Measurements from ENCODE around the gene PIH1D1. TPM values are rescaled to one million over a fixed set of nuclear protein-coding genes. Genes with fewer than 3 reads are reported as not detected.
A peak's percentile ranks its signal among the peaks of the same experiment; 100 is the strongest.

Gene PIH1D1
- total and polyA plus RNA-seq, 2 of the 8 experiments (the other 6 are each of a cell fraction or from before 2014, with no cell fraction given), result 146 to 195 TPM

GRCh38 chr19:49496574-49497008 is 45.0 kb upstream of the PIH1D1 start:
- 1% methylated on average over 11 of the region's 11 CpGs; no CpG with 5 or more reads in 1 of the 2 experiments for WGBS, 2 experiments (ENCODE audit: extremely low coverage in 1 of 2, insufficient coverage in 1 of 2, insufficient read length in 1 of 2, insufficient replicate concordance in 2 of 2, low coverage in 1 of 2, low lambda C conversion rate in 2 of 2, missing lambda C conversion rate in 1 of 2)
- TF ChIP-seq SP1 (IDR thresholded peaks at IDR 0.05; ENCODE audit: low read depth, low read length) (no peak), CHD1 (IDR thresholded peaks at IDR 0.05; ENCODE audit: low read depth, low read length) (peak; percentile 74; the same call in 1 of the 2 replicates), POLR2A (IDR thresholded peaks at IDR 0.05; ENCODE audit: control extremely low read depth in 1 of 2, low read depth in 2 of 2, low read length in 2 of 2) (peak in 1 of 2 experiments; percentile 31; a peak in 1 of 3 replicates), PHF8 (conservative IDR thresholded peaks at IDR 0.05; ENCODE audit: low read depth, low read length) (peak; percentile 90), HDAC2 (IDR thresholded peaks at IDR 0.05; ENCODE audit: borderline replicate concordance in 1 of 2, low read depth in 2 of 2, low read length in 2 of 2) (no peak), TCF12 (IDR thresholded peaks at IDR 0.05; ENCODE audit: low read depth, low read length) (no peak), KDM5A (IDR thresholded peaks at IDR 0.05; ENCODE audit: low read length) (peak; percentile 8; the same call in 1 of the 2 replicates)

More at GRCh38 chr19:49496574-49497008, 45.0 kb upstream of the PIH1D1 start:
- ChIA-PET POLR2A (ENCODE audit: partially characterized antibody) (interaction anchor here (0.9 to 10.8 kb wide), 25 partner anchors 13 to 190 kb away, joined by 3 to 138 read pairs (median 5); partner anchors contain the start of genes ALDH16A1, FLT3LG, NOSIP and PIH1D1), CTCF (ENCODE audit: partially characterized antibody) (interaction anchor here (0.9 to 3.8 kb wide), 3 partner anchors 20 to 73 kb away, joined by 3 to 16 read pairs (median 3); no protein-coding TSS in a partner anchor)
- H3K4me1 ChIP-seq (replicated peaks in 1 of 4; ENCODE audit: control insufficient read depth in 3 of 4, insufficient read depth in 4 of 4, low read length in 3 of 4), result peaks cover 0 to 32% (median 23%) of the 10 kb centered on the region in 4 experiments; a peak in 6 of 7 replicates
- H2BK5ac ChIP-seq (ENCODE audit: low read depth, low read length), result peak overlapping the region; percentile 9; the same call in 1 of the 2 replicates
- H3K4me3 ChIP-seq (ENCODE audit: extremely low read depth in 1 of 4, insufficient read depth in 2 of 4, low read depth in 3 of 4, low read length in 4 of 4), result peak overlapping the region; percentile 91 to 99 (median 98)
- no peaks in the 10 kb centered on the region for H3K9me3 ChIP-seq (ENCODE audit: insufficient read depth in 2 of 2, low read depth in 1 of 2, low read length in 1 of 2)
- peak overlapping the region; percentile 45 for H4K91ac ChIP-seq (replicated peaks; ENCODE audit: insufficient read length, low read length)
- peak overlapping the region; percentile 1 for H4K5ac ChIP-seq (ENCODE audit: insufficient read length, low read depth, low read length)
- no peaks in the 10 kb centered on the region for H3K27me3 ChIP-seq (replicated peaks in 1 of 4; ENCODE audit: control insufficient read depth in 3 of 4, extremely low read depth in 1 of 4, insufficient read depth in 3 of 4, low read length in 3 of 4)
- H2AK5ac ChIP-seq (ENCODE audit: low read depth, low read length), result no peak overlapping the region
- peaks cover 9% of the 10 kb centered on the region; the same call in 1 of the 2 replicates for H3K23me2 ChIP-seq (ENCODE audit: low read depth, low read length)
- H4K20me1 ChIP-seq (replicated peaks in 1 of 2; ENCODE audit: control insufficient read depth in 1 of 2, insufficient read depth in 2 of 2, low read length in 2 of 2), result peaks cover 15 to 18% of the 10 kb centered on the region in 2 experiments
- H3K14ac ChIP-seq (ENCODE audit: insufficient read length), result no peak overlapping the region
- H2BK20ac ChIP-seq (ENCODE audit: low read length), result no peak overlapping the region
- peak overlapping the region; percentile 94 to 97 (median 96) for H3K9ac ChIP-seq (replicated peaks in 1 of 4; ENCODE audit: extremely low read depth in 1 of 4, low read depth in 3 of 4, low read length in 3 of 4)
- peak overlapping the region; percentile 15 for H3K4ac ChIP-seq (replicated peaks; ENCODE audit: insufficient read length, low read depth, low read length)
- H3K56ac ChIP-seq (replicated peaks; ENCODE audit: insufficient read length, low read depth, low read length), result peak overlapping the region; percentile 72
- peaks cover 11% of the 10 kb centered on the region for H3K79me1 ChIP-seq (ENCODE audit: low read depth, low read length)
- peaks cover 0 to 22% of the 10 kb centered on the region in 2 experiments; a peak in 2 of 4 replicates for H3K79me2 ChIP-seq (ENCODE audit: control insufficient read depth in 1 of 2, insufficient read depth in 2 of 2, low read length in 2 of 2)
- H3K23ac ChIP-seq (ENCODE audit: insufficient read length), result no peak overlapping the region
- H2BK12ac ChIP-seq (ENCODE audit: low read depth, low read length), result no peak overlapping the region
- no peak overlapping the region for H2BK15ac ChIP-seq (ENCODE audit: low read length)
- H4K8ac ChIP-seq (ENCODE audit: extremely low read depth, insufficient read depth, low read length), result peak overlapping the region; percentile 82
- no peak overlapping the region for H2AFZ ChIP-seq (ENCODE audit: low read length)
- H3K4me2 ChIP-seq (ENCODE audit: insufficient read depth in 1 of 2, low read depth in 2 of 2, low read length in 2 of 2), result peak overlapping the region; percentile 95 to 97
- H3K27ac ChIP-seq (ENCODE audit: low read depth, low read length), result peak overlapping the region; percentile 85
- H2BK120ac ChIP-seq (replicated peaks; ENCODE audit: low read depth, low read length), result no peak overlapping the region
- DNase-seq (ENCODE audit: low read depth in 1 of 2, low spot score in 2 of 2), result no peak
- FAIRE-seq, result no peak
- H3K36me3 ChIP-seq (ENCODE audit: control insufficient read depth in 2 of 4, insufficient read depth in 4 of 4, low read length in 3 of 4), result peaks cover 19 to 47% (median 32%) of the 10 kb centered on the region in 4 experiments
- H3K18ac ChIP-seq (ENCODE audit: extremely low read depth, low read length), result peak overlapping the region; percentile 25; the same call in 1 of the 2 replicates

All from H1 (cell line).